ENCODE results near the gene H1-8. TPM values are rescaled to one million over a fixed set of nuclear protein-coding genes. Genes with fewer than 3 reads are reported as not detected.

The H1-8 gene
- total and polyA plus RNA-seq, 9 of the 15 experiments (the other 6 are each of a cell fraction or from before 2014, with no cell fraction given), result not detected

- TF ChIP-seq CEBPZ (IDR thresholded peaks at IDR 0.05; ENCODE audit: borderline replicate concordance, low read depth, low read length) (no peak), IRF1 (CRISPR knock-in tag; IDR thresholded peaks at IDR 0.05; ENCODE audit: borderline replicate concordance) (no peak)
Observed at GRCh38 chr3:129543156-129543790, at the start of gene H1-8 (continued).

GRCh38 chr3:129493206-129493605 lies 49.8 kb upstream of the H1-8 start:
- Histone ChIP-seq H3K79me2 (ENCODE audit: control insufficient read depth, insufficient read depth, low read length) (no peaks in the 10 kb centered on the region), H3K36me3 (ENCODE audit: control insufficient read depth, insufficient read depth, low read length) (peaks cover 9% of the 10 kb centered on the region; the same call in 2 of the 3 replicates), H3K4me2 (ENCODE audit: insufficient read depth, low read length) (no peak overlapping the region), H3K9ac (ENCODE audit: insufficient read depth in 1 of 2, low read depth in 2 of 2, low read length in 2 of 2) (no peak overlapping the region), H2AFZ (ENCODE audit: low read depth, low read length) (no peak overlapping the region), H3K4me1 (replicated peaks in 1 of 2; ENCODE audit: control insufficient read depth in 2 of 2, insufficient read depth in 2 of 2, low read length in 2 of 2) (peaks cover 2 to 6% of the 10 kb centered on the region in 2 experiments; a peak in 3 of 5 replicates), H3K9me3 (replicated peaks; ENCODE audit: control insufficient read depth, insufficient read depth, low read depth, low read length) (no peaks in the 10 kb centered on the region), H3K27ac (ENCODE audit: extremely low read depth, low read depth, low read length) (no peak overlapping the region), H3K9me1 (ENCODE audit: control insufficient read depth, insufficient read depth, low read length) (no peaks in the 10 kb centered on the region), H4K20me1 (replicated peaks; ENCODE audit: control insufficient read depth, insufficient read depth, low read length) (no peaks in the 10 kb centered on the region), H3K27me3 (ENCODE audit: control insufficient read depth in 2 of 2, insufficient read depth in 2 of 2, low read length in 2 of 2) (no peaks in the 10 kb centered on the region), H3K4me3 (no peak overlapping the region)
- in situ Hi-C loops (cut with MboI), result loop anchor here (10.0 kb wide), 1 partner anchor 442 kb away; no protein-coding TSS in a partner anchor
- CTCF ChIA-PET (ENCODE audit: low intra/inter-chr PET ratio), result no interaction called here
- POLR2A ChIA-PET, result interaction anchor here (1.1 kb wide), 1 partner anchor 29 kb away, joined by 3 read pairs; no protein-coding TSS in a partner anchor
- FAIRE-seq (no peak), DNase-seq (ENCODE audit: extremely low read depth in 1 of 4, low spot score in 3 of 4) (no peak), ATAC-seq (no peak)
- intact Hi-C loops (cut with micrococcal nuclease), result loop anchor here (5.0 to 10.0 kb wide), 2 partner anchors 134 to 442 kb away; no protein-coding TSS in a partner anchor
- 65% methylated on average over 4 of the region's 4 CpGs for WGBS (ENCODE audit: insufficient coverage, low coverage, missing lambda C conversion rate)
- no TSS peak for BruUV-seq (replicated peaks)
- TF ChIP-seq NR4A1 (CRISPR knock-in tag; IDR thresholded peaks at IDR 0.05), result no peak
- TF ChIP-seq NR4A1 (tag; IDR thresholded peaks at IDR 0.05), result no peak
- TF ChIP-seq HNRNPL (IDR thresholded peaks at IDR 0.05; ENCODE audit: low read depth, low read length), result no peak
- no peak for TF ChIP-seq HMBOX1 (IDR thresholded peaks at IDR 0.05)
- no peak for TF ChIP-seq ZNF583 (CRISPR knock-in tag; IDR thresholded peaks at IDR 0.05)
- no peak for TF ChIP-seq SMC3 (conservative IDR thresholded peaks at IDR 0.05; ENCODE audit: insufficient read depth, low read depth, low read length)
- no peak for TF ChIP-seq FOXJ2 (tag; IDR thresholded peaks at IDR 0.05)
- TF ChIP-seq ZNF395 (CRISPR knock-in tag; IDR thresholded peaks at IDR 0.05), result no peak
- TF ChIP-seq ESRRB (CRISPR knock-in tag; IDR thresholded peaks at IDR 0.05; ENCODE audit: borderline replicate concordance), result no peak
- TF ChIP-seq PCBP1 (IDR thresholded peaks at IDR 0.05; ENCODE audit: low read depth, low read length, poor library complexity, severe bottlenecking), result no peak
- no peak for TF ChIP-seq SLC30A9 (CRISPR knock-in tag; IDR thresholded peaks at IDR 0.05)
- no peak for TF ChIP-seq ZNF311 (CRISPR knock-in tag; IDR thresholded peaks at IDR 0.05)
